HFFc6 (cell line): ENCODE results near the gene OGFOD3. TPM values are rescaled to one million over a fixed set of nuclear protein-coding genes. Genes with fewer than 3 reads are reported as not detected.

Experiments
- DNase-seq: peaks from one replicate; pipeline ENCODE4 v3.0.0-alpha.2; 2018
- H3K27ac Mint-ChIP-seq: 2 replicates; pipeline ENCODE4 v1.8.0; 2020; ENCODE audit warnings: mild to moderate bottlenecking, mixed read lengths
- H3K27me3 Mint-ChIP-seq: 2 replicates; pipeline ENCODE4 v1.8.0; 2021; ENCODE audit warnings: mild to moderate bottlenecking, moderate library complexity, mixed read lengths; ENCODE audit not compliant: insufficient read depth
- H3K36me3 Mint-ChIP-seq: 2 replicates; pipeline ENCODE4 v1.8.0; 2021; ENCODE audit warnings: low read depth, mixed read lengths
- H3K4me1 Mint-ChIP-seq: 2 replicates; pipeline ENCODE4 v1.8.0; 2020; ENCODE audit warnings: low read depth, mixed read lengths
- H3K4me3 Mint-ChIP-seq: 2 replicates; pipeline ENCODE4 v1.8.0; 2020; ENCODE audit warnings: mild to moderate bottlenecking, moderate library complexity, mixed read lengths
- H3K9me3 Mint-ChIP-seq: 2 replicates; pipeline ENCODE4 v1.8.0; 2020; ENCODE audit warnings: mild to moderate bottlenecking, mixed read lengths
- total RNA-seq, 6 experiments: library from RNA; stranded (reverse); fragmentation: NEBNext Ultra II Directional; extraction: Animal tissue kit (Norgen Biotek cat#: 25700); gene quantifications; 2 replicates in 1 of 6; 3 replicates in 5 of 6; pipeline ENCODE4 v1.2.3, GENCODE V29; 2021
- TF ChIP-seq, protein P1 (sequence below): fragments of 200-600 bp; sonication (generic); IDR thresholded peaks from 2 replicates; pipeline ENCODE4 v1.5.0; 2021; ENCODE audit warnings: antibody characterized with exemption, mild to moderate bottlenecking

OGFOD3 gene
- total RNA-seq, 6 experiments from 2014 or later: 26.5 to 31.2 (median 27.9) TPM

- H3K9me3 Mint-ChIP-seq: no peaks in the 10 kb centered on the region
- H3K27ac Mint-ChIP-seq: no peak overlapping the region
- TF ChIP-seq, protein P1, sequence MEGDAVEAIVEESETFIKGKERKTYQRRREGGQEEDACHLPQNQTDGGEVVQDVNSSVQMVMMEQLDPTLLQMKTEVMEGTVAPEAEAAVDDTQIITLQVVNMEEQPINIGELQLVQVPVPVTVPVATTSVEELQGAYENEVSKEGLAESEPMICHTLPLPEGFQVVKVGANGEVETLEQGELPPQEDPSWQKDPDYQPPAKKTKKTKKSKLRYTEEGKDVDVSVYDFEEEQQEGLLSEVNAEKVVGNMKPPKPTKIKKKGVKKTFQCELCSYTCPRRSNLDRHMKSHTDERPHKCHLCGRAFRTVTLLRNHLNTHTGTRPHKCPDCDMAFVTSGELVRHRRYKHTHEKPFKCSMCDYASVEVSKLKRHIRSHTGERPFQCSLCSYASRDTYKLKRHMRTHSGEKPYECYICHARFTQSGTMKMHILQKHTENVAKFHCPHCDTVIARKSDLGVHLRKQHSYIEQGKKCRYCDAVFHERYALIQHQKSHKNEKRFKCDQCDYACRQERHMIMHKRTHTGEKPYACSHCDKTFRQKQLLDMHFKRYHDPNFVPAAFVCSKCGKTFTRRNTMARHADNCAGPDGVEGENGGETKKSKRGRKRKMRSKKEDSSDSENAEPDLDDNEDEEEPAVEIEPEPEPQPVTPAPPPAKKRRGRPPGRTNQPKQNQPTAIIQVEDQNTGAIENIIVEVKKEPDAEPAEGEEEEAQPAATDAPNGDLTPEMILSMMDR: no peak
- DNase-seq: no peak
- no peak overlapping the region for H3K4me3 Mint-ChIP-seq
- H3K27me3 Mint-ChIP-seq: peaks cover 1% of the 10 kb centered on the region; the same call in 1 of the 2 replicates
- H3K36me3 Mint-ChIP-seq: peaks cover 4% of the 10 kb centered on the region; the same call in 1 of the 2 replicates
- H3K4me1 Mint-ChIP-seq: peaks cover 14% of the 10 kb centered on the region
These were observed 6.9 kb downstream of the OGFOD3 start for GRCh38 chr17:82411396-82412053.

DNA sequence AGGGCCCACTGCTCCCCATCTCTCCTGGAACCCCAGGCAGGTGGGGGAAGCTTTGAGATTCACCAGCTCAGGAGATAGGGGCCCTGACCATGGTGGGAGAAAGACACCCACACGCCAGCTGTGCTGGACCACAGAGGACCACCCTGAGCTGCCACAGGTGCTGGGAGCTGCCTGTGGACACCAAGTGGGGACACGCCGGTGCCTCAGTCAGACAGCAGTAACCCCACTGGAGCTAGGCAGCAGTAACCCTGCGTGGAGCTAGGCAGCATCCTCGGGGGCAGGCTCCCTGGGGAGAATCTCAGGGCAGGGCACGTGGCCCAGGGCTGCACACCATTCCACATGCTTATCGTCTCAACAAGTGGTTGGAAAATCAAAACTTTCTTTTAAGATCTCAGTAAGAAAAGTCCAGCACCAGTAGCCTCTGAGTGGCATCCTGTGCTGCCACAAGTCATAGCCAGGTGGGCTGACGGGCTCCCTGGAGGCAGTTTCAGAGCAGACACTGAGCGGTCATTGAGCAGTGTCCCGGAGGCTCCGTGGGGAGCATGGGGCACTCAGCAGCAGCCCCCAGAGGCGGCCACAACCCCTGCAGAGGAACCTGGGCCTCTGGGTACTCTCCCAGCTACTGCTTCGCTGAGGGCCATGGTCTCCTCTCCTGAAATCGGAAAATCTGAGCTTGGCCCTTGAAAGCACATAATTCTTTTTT is 8.2 kb downstream of the OGFOD3 start:
- peaks cover 1% of the 10 kb centered on the region; the same call in 1 of the 2 replicates for H3K27me3 Mint-ChIP-seq
- H3K4me1 Mint-ChIP-seq: peaks cover 14% of the 10 kb centered on the region
- H3K36me3 Mint-ChIP-seq: peaks cover 4% of the 10 kb centered on the region; the same call in 1 of the 2 replicates
- TF ChIP-seq, protein P1: no peak
- DNase-seq: no peak
- H3K9me3 Mint-ChIP-seq: no peaks in the 10 kb centered on the region
- H3K4me3 Mint-ChIP-seq: no peak overlapping the region
- H3K27ac Mint-ChIP-seq: no peak overlapping the region

- no peaks in the 10 kb centered on the region for H3K9me3 Mint-ChIP-seq
These were observed 9.5 kb downstream of the OGFOD3 start for GRCh38 chr17:82408938-82409318.

DNA sequence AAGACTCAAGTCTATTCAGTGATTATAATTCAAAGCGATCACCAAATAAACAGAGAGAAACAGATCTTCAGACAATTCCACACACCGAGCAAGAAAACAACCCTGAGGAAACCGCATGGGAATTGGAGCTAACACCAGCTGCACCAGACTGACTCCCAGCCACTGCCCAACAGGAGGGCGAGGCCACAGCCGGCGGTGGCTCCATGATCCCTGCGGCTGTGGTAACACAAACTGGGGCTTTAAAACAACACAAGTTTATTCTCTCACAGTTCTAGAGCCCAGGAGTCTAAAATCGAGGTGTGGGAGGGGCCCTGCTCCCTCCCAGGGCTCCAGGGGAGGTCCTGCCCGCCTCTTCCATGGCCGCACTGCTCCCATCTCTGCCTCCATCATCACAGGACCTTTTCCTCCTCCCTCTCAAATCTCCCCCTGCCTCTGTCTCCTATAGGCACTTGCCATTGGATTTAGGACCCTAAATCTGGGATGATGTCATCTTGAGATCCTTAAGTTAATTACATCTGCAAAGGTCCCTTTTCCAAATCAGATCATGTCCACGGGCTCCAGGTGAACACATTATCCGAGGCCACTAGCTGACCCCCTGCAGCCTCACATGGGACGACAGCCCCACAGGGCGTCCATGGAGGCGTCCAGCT is 10.0 kb downstream of the OGFOD3 start:
- DNase-seq: no peak
- Mint-ChIP-seq H3K9me3 (no peaks in the 10 kb centered on the region), H3K27me3 (peaks cover 1% of the 10 kb centered on the region; the same call in 1 of the 2 replicates), H3K4me1 (peaks cover 6% of the 10 kb centered on the region; the same call in 1 of the 2 replicates), H3K36me3 (no peaks in the 10 kb centered on the region), H3K4me3 (no peak overlapping the region), H3K27ac (no peak overlapping the region)
- TF ChIP-seq, protein P1: no peak

More at GRCh38 chr17:82408938-82409318, 9.5 kb downstream of the OGFOD3 start:
- no peak overlapping the region for H3K4me3 Mint-ChIP-seq
- peaks cover 1% of the 10 kb centered on the region; the same call in 1 of the 2 replicates for H3K27me3 Mint-ChIP-seq
- DNase-seq: no peak
- no peak overlapping the region for H3K27ac Mint-ChIP-seq
- peaks cover 6% of the 10 kb centered on the region; the same call in 1 of the 2 replicates for H3K4me1 Mint-ChIP-seq
- TF ChIP-seq, protein P1: no peak
- H3K36me3 Mint-ChIP-seq: no peaks in the 10 kb centered on the region

- no peak for DNase-seq
- Mint-ChIP-seq H3K27ac (no peak overlapping the region), H3K4me3 (no peak overlapping the region), H3K27me3 (no peaks in the 10 kb centered on the region; the same call in 1 of the 2 replicates), H3K36me3 (no peaks in the 10 kb centered on the region), H3K9me3 (no peaks in the 10 kb centered on the region), H3K4me1 (peaks cover 6% of the 10 kb centered on the region; the same call in 1 of the 2 replicates)
- TF ChIP-seq, protein P1: no peak
These were observed 11.1 kb downstream of the OGFOD3 start for GRCh38 chr17:82407255-82407654.
